GM12865 (cell line): ENCODE data around the gene CRB1.

Experiments used
- DNase-seq: peaks from one replicate; pipeline ENCODE4 v3.0.0; 2010; ENCODE audit warnings: low read depth
- H3K4me3 ChIP-seq: 2 replicates; pipeline ENCODE4 v1.5.1; 2011; ENCODE audit warnings: mild to moderate bottlenecking, low read depth, low read length, control low read depth
- CTCF ChIP-seq: IDR thresholded peaks from 2 replicates; pipeline ENCODE4 v1.5.1; 2011; ENCODE audit warnings: low read length, control low read depth, low read depth, inconsistent platforms; ENCODE audit not compliant: insufficient read depth; ENCODE audit errors: missing control alignments

CRB1 gene

GRCh38 chr1:197429372-197429771, 161.3 kb downstream of the CRB1 start:
- H3K4me3 ChIP-seq, result no peak overlapping the region
- no peak for TF ChIP-seq CTCF
- no peak for DNase-seq

GRCh38 chr1:197435224-197435623, 167.2 kb downstream of the CRB1 start:
- no peak for TF ChIP-seq CTCF
- H3K4me3 ChIP-seq, result no peak overlapping the region
- DNase-seq, result no peak

GRCh38 chr1:197437601-197438000, 169.5 kb downstream of the CRB1 start:
- no peak for DNase-seq
- H3K4me3 ChIP-seq, result no peak overlapping the region
- no peak for TF ChIP-seq CTCF

GRCh38 chr1:197438010-197438790, 170.1 kb downstream of the CRB1 start:
- DNase-seq, result no peak
- TF ChIP-seq CTCF, result no peak
- H3K4me3 ChIP-seq, result no peak overlapping the region

- no peak for DNase-seq
- no peak overlapping the region for H3K4me3 ChIP-seq
- TF ChIP-seq CTCF, result no peak
Measured at GRCh38 chr1:197439708-197440280, 171.7 kb downstream of the CRB1 start.

- no peak overlapping the region for H3K4me3 ChIP-seq
- no peak for TF ChIP-seq CTCF
- no peak for DNase-seq
Measured at GRCh38 chr1:197440715-197441114, 172.7 kb downstream of the CRB1 start.
